NCI-H2081 (cell line): Measurements from ENCODE around the gene ATP1A1.

Source experiments
- DNase-seq, 2 experiments: peaks; one replicate each; lab custom pipeline; 2025; lab: John Stamatoyannopoulos, UW

ATP1A1 gene

GRCh38 chr1:116372651-116373430 lies at the start of gene ATP1A1:
ATP1A1 (plus strand) TSS chr1:116373244; CDS start chr1:116373512, 268 bp downstream.
- DNase-seq: peak; percentile 81 to 84

- peak in 1 of 2 experiments; percentile 7 for DNase-seq
Measured at GRCh38 chr1:116323491-116323890, 49.6 kb upstream of the ATP1A1 start.

GRCh38 chr1:116324411-116324810 lies 48.6 kb upstream of the ATP1A1 start:
- DNase-seq: no peak

- DNase-seq: no peak
Measured at GRCh38 chr1:116325104-116325503, 47.9 kb upstream of the ATP1A1 start.

- DNase-seq: no peak
Measured at GRCh38 chr1:116325922-116326321, 47.1 kb upstream of the ATP1A1 start.

- no peak for DNase-seq
Measured at GRCh38 chr1:116326486-116326885, 46.6 kb upstream of the ATP1A1 start.

GRCh38 chr1:116328671-116329070 lies 44.4 kb upstream of the ATP1A1 start:
- no peak for DNase-seq

- no peak for DNase-seq
Measured at GRCh38 chr1:116329524-116330341, 43.3 kb upstream of the ATP1A1 start.

- DNase-seq: peak in 1 of 2 experiments; percentile 62
Measured at GRCh38 chr1:116330342-116330652, 42.7 kb upstream of the ATP1A1 start.

GRCh38 chr1:116330846-116331245 lies 42.2 kb upstream of the ATP1A1 start:
- no peak for DNase-seq

GRCh38 chr1:116331523-116331922 lies 41.5 kb upstream of the ATP1A1 start:
- DNase-seq: no peak

GRCh38 chr1:116332451-116332850 lies 40.6 kb upstream of the ATP1A1 start:
- no peak for DNase-seq

GRCh38 chr1:116333171-116334014 lies 39.7 kb upstream of the ATP1A1 start:
- DNase-seq: no peak

- DNase-seq: peak in 1 of 2 experiments; percentile 1
Measured at GRCh38 chr1:116334015-116334547, 39.0 kb upstream of the ATP1A1 start.

GRCh38 chr1:116334868-116335635 lies 38.0 kb upstream of the ATP1A1 start:
- DNase-seq: no peak

GRCh38 chr1:116335850-116336624 lies 37.0 kb upstream of the ATP1A1 start:
- no peak for DNase-seq

GRCh38 chr1:116337398-116337797 lies 35.6 kb upstream of the ATP1A1 start:
- DNase-seq: no peak

- DNase-seq: no peak
Measured at GRCh38 chr1:116338400-116338799, 34.6 kb upstream of the ATP1A1 start.

- no peak for DNase-seq
Measured at GRCh38 chr1:116340506-116341231, 32.4 kb upstream of the ATP1A1 start.

GRCh38 chr1:116343019-116343418 lies 30.0 kb upstream of the ATP1A1 start:
- no peak for DNase-seq
